ENCODE results near the gene REG4.
A peak's percentile ranks its signal among the peaks of the same experiment; 100 is the strongest.
"Not testable (repeated sequence)": the region's sequence is repeated elsewhere in the genome, so short reads cannot be mapped to it uniquely, and the experiment has no call there.

Gene REG4

DNA sequence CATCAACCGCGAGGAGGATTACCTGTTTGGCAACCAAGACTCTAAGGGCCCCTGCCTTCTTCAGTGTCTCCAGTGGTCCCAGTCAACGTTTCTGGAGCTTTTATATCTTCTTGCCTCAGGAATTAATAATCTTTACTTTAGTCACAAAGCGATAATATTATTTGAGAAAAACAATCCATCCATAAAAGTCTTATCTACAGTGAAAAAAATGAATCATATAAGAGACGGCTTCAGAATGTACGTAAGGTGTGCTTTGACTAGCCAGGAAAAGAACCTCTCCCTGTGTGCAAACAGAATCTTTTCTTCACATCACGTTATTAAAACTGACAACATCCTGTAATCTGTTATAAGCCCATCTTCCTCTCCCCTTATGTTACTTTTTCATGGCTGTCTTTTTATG is at the start of gene REG4:
REG4 (minus strand) TSS at position 74 of the 400 bp plus-strand sequence. CDS start 2,691 bp downstream, outside the sequence.
- ATAC-seq: no peak

DNA sequence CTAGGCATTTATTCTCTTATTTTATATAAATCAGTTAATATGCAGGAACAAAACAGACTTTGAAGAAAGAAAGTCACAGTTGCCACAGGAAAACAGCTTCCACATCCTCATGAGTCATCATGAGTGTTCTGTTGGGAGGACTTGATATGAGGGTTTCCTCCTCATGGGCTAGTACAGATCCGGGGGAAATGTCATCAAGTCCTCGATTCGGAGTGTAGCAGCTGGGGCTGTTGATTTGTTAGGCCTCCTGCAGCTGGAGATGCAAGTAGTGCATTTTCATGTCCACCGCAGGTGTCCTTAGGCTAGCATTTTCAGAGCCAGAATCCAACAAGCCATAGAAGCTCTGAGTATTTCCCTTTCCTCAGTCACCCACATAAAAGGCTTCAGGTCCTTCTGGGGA is 48.4 kb upstream of the REG4 start:
- ATAC-seq: peak; percentile 60; the same call in 1 of the 3 replicates
- TF ChIP-seq ZNF8 (CRISPR knock-in tag; IDR thresholded peaks at IDR 0.05) (no peak), ZNF565 (CRISPR knock-in tag; conservative IDR thresholded peaks at IDR 0.05; ENCODE audit: low read depth) (no peak), GLIS3 (CRISPR knock-in tag; IDR thresholded peaks at IDR 0.05) (no peak), TCF4 (CRISPR knock-in tag; IDR thresholded peaks at IDR 0.05; ENCODE audit: borderline replicate concordance) (no peak), BACH2 (CRISPR knock-in tag; IDR thresholded peaks at IDR 0.05; ENCODE audit: borderline replicate concordance) (no peak), ISL1 (CRISPR knock-in tag; IDR thresholded peaks at IDR 0.05) (no peak)
- TF ChIP-seq, protein P1, sequence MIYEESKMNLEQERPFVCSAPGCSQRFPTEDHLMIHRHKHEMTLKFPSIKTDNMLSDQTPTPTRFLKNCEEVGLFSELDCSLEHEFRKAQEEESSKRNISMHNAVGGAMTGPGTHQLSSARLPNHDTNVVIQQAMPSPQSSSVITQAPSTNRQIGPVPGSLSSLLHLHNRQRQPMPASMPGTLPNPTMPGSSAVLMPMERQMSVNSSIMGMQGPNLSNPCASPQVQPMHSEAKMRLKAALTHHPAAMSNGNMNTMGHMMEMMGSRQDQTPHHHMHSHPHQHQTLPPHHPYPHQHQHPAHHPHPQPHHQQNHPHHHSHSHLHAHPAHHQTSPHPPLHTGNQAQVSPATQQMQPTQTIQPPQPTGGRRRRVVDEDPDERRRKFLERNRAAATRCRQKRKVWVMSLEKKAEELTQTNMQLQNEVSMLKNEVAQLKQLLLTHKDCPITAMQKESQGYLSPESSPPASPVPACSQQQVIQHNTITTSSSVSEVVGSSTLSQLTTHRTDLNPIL (CRISPR knock-in tag; IDR thresholded peaks at IDR 0.05; ENCODE audit: low read depth): no peak
- TF ChIP-seq, protein P2, sequence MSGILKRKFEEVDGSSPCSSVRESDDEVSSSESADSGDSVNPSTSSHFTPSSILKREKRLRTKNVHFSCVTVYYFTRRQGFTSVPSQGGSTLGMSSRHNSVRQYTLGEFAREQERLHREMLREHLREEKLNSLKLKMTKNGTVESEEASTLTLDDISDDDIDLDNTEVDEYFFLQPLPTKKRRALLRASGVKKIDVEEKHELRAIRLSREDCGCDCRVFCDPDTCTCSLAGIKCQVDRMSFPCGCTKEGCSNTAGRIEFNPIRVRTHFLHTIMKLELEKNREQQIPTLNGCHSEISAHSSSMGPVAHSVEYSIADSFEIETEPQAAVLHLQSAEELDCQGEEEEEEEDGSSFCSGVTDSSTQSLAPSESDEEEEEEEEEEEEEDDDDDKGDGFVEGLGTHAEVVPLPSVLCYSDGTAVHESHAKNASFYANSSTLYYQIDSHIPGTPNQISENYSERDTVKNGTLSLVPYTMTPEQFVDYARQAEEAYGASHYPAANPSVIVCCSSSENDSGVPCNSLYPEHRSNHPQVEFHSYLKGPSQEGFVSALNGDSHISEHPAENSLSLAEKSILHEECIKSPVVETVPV (CRISPR knock-in tag; IDR thresholded peaks at IDR 0.05): no peak
- TF ChIP-seq, protein P3, sequence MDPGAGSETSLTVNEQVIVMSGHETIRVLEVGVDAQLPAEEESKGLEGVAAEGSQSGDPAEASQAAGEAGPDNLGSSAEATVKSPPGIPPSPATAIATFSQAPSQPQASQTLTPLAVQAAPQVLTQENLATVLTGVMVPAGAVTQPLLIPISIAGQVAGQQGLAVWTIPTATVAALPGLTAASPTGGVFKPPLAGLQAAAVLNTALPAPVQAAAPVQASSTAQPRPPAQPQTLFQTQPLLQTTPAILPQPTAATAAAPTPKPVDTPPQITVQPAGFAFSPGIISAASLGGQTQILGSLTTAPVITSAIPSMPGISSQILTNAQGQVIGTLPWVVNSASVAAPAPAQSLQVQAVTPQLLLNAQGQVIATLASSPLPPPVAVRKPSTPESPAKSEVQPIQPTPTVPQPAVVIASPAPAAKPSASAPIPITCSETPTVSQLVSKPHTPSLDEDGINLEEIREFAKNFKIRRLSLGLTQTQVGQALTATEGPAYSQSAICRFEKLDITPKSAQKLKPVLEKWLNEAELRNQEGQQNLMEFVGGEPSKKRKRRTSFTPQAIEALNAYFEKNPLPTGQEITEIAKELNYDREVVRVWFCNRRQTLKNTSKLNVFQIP (CRISPR knock-in tag; IDR thresholded peaks at IDR 0.05; ENCODE audit: borderline replicate concordance, low read depth): no peak

More for the DNA sequence above, at the start of gene REG4:
- TF ChIP-seq ARNTL (CRISPR knock-in tag; IDR thresholded peaks at IDR 0.05; ENCODE audit: borderline replicate concordance, low read depth): no peak
- no peak for TF ChIP-seq ZFP30 (CRISPR knock-in tag; IDR thresholded peaks at IDR 0.05)
- TF ChIP-seq ESRRG (CRISPR knock-in tag; IDR thresholded peaks at IDR 0.05): no peak
- TF ChIP-seq PPARA (CRISPR knock-in tag; IDR thresholded peaks at IDR 0.05; ENCODE audit: borderline replicate concordance): no peak
- no peak for TF ChIP-seq OSR1 (CRISPR knock-in tag; IDR thresholded peaks at IDR 0.05)

DNA sequence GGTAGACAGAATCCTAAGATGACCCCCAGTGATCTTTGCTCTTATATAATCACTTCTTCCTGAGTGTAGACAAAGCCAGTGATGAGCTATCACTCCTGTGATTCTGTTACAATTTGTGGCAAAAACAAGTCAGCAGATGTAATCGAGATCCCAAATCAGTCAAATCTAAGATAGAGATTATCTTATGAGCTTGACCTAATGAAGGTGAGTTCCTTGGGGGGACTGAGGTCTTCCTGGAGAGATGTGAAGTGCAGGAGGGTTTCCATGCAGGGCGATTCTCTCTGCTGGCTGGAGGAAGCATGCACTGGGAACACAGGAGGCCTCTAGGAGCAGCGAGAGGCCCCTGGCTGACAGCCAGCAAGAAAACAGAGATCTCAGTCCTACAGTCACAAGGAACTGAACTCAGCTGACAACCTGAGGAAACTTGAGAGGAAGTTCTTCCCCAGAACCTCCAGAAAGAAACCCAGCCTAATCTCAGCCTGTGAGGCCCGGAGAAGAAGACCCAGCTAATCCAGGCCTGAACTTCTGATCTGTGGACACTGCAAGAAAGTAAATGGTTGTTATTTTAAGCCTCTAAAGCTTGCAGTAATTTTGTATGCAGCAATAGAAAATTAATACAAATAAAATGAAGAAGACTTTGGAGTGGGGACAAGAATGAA is 47.4 kb upstream of the REG4 start:
- ATAC-seq: not testable (repeated sequence)

DNA sequence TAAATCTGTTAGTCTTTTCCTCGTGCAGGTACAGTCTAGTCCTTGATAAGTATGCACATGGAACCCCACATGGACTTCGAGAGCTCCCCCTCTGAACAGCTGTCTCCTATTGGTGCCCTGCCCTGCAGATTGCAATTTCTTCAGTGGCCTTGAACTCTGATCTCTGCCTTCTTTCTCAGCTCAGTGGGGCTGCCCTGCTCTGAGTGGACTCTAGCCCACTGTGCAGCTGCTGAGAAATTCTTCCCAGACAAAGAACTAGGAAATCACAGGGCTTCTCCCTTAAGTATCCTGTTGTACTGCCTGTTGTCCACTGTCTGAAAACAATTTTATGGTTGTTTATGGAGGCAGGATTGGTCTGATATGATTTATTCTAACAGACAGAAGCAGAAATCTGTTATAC is 46.9 kb upstream of the REG4 start:
- TF ChIP-seq GLIS3 (CRISPR knock-in tag; IDR thresholded peaks at IDR 0.05) (no peak), TCF4 (CRISPR knock-in tag; IDR thresholded peaks at IDR 0.05; ENCODE audit: borderline replicate concordance) (no peak), ZNF8 (CRISPR knock-in tag; IDR thresholded peaks at IDR 0.05) (no peak), ARNTL (CRISPR knock-in tag; IDR thresholded peaks at IDR 0.05; ENCODE audit: borderline replicate concordance, low read depth) (no peak), PPARA (CRISPR knock-in tag; IDR thresholded peaks at IDR 0.05; ENCODE audit: borderline replicate concordance) (no peak), ESRRG (CRISPR knock-in tag; IDR thresholded peaks at IDR 0.05) (no peak), ZFP30 (CRISPR knock-in tag; IDR thresholded peaks at IDR 0.05) (no peak), RARB (CRISPR knock-in tag; IDR thresholded peaks at IDR 0.05) (no peak), ZNF70 (CRISPR knock-in tag; IDR thresholded peaks at IDR 0.05) (no peak), OSR1 (CRISPR knock-in tag; IDR thresholded peaks at IDR 0.05) (no peak), TOX (CRISPR knock-in tag; IDR thresholded peaks at IDR 0.05; ENCODE audit: borderline replicate concordance) (no peak), ZNF565 (CRISPR knock-in tag; conservative IDR thresholded peaks at IDR 0.05; ENCODE audit: low read depth) (no peak), ZC3H10 (CRISPR knock-in tag; IDR thresholded peaks at IDR 0.05) (no peak), SNAI2 (CRISPR knock-in tag; IDR thresholded peaks at IDR 0.05) (no peak), CSDC2 (CRISPR knock-in tag; IDR thresholded peaks at IDR 0.05) (no peak), ISL1 (CRISPR knock-in tag; IDR thresholded peaks at IDR 0.05) (no peak)
- TF ChIP-seq, protein P4, sequence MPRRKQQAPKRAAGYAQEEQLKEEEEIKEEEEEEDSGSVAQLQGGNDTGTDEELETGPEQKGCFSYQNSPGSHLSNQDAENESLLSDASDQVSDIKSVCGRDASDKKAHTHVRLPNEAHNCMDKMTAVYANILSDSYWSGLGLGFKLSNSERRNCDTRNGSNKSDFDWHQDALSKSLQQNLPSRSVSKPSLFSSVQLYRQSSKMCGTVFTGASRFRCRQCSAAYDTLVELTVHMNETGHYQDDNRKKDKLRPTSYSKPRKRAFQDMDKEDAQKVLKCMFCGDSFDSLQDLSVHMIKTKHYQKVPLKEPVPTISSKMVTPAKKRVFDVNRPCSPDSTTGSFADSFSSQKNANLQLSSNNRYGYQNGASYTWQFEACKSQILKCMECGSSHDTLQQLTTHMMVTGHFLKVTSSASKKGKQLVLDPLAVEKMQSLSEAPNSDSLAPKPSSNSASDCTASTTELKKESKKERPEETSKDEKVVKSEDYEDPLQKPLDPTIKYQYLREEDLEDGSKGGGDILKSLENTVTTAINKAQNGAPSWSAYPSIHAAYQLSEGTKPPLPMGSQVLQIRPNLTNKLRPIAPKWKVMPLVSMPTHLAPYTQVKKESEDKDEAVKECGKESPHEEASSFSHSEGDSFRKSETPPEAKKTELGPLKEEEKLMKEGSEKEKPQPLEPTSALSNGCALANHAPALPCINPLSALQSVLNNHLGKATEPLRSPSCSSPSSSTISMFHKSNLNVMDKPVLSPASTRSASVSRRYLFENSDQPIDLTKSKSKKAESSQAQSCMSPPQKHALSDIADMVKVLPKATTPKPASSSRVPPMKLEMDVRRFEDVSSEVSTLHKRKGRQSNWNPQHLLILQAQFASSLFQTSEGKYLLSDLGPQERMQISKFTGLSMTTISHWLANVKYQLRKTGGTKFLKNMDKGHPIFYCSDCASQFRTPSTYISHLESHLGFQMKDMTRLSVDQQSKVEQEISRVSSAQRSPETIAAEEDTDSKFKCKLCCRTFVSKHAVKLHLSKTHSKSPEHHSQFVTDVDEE (CRISPR knock-in tag; IDR thresholded peaks at IDR 0.05): no peak
- TF ChIP-seq, protein P5, sequence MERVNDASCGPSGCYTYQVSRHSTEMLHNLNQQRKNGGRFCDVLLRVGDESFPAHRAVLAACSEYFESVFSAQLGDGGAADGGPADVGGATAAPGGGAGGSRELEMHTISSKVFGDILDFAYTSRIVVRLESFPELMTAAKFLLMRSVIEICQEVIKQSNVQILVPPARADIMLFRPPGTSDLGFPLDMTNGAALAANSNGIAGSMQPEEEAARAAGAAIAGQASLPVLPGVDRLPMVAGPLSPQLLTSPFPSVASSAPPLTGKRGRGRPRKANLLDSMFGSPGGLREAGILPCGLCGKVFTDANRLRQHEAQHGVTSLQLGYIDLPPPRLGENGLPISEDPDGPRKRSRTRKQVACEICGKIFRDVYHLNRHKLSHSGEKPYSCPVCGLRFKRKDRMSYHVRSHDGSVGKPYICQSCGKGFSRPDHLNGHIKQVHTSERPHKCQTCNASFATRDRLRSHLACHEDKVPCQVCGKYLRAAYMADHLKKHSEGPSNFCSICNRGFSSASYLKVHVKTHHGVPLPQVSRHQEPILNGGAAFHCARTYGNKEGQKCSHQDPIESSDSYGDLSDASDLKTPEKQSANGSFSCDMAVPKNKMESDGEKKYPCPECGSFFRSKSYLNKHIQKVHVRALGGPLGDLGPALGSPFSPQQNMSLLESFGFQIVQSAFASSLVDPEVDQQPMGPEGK (CRISPR knock-in tag; IDR thresholded peaks at IDR 0.05; ENCODE audit: borderline replicate concordance): no peak
- TF ChIP-seq, protein P3 (CRISPR knock-in tag; IDR thresholded peaks at IDR 0.05; ENCODE audit: borderline replicate concordance, low read depth): no peak
- TF ChIP-seq, protein P2 (CRISPR knock-in tag; IDR thresholded peaks at IDR 0.05): no peak
- no peak for ATAC-seq
